GM12873 (cell line): Measurements from ENCODE around the gene NAV3.

ENCODE experiments used
- CTCF ChIP-seq: IDR thresholded peaks from 2 replicates; pipeline ENCODE4 v1.5.1; 2012; ENCODE audit warnings: low read depth, mild to moderate bottlenecking, moderate library complexity, low read length, control low read depth; ENCODE audit not compliant: insufficient read depth; ENCODE audit errors: missing control alignments

NAV3 gene

GRCh38 chr12:78186670-78187069, 356.0 kb downstream of the NAV3 start:
- no peak for TF ChIP-seq CTCF

- no peak for TF ChIP-seq CTCF
These were observed 357.0 kb downstream of the NAV3 start for GRCh38 chr12:78187741-78188140.

GRCh38 chr12:78189656-78190055, 359.0 kb downstream of the NAV3 start:
- no peak for TF ChIP-seq CTCF

- no peak for TF ChIP-seq CTCF
These were observed 360.9 kb downstream of the NAV3 start for GRCh38 chr12:78191611-78192010.

GRCh38 chr12:78192979-78193378, 362.3 kb downstream of the NAV3 start:
- TF ChIP-seq CTCF, result no peak

- no peak for TF ChIP-seq CTCF
These were observed 363.8 kb downstream of the NAV3 start for GRCh38 chr12:78194448-78194847.

GRCh38 chr12:78198896-78199295, 368.2 kb downstream of the NAV3 start:
- TF ChIP-seq CTCF, result no peak
